Gastrocnemius medialis (tissue), 4 donors: Measurements from ENCODE around the gene PLA2G4D. TPM values are rescaled to one million over a fixed set of nuclear protein-coding genes. Genes with fewer than 3 reads are reported as not detected.

ENCODE experiments used
- ATAC-seq, 2 donors: fragments of 150-250 bp; one replicate each; pipeline ENCODE4 v1.9.1; 2016
- DNase-seq, 2 donors: peaks; one replicate each; pipeline ENCODE4 v3.0.0-alpha.2; 2019
- H3K27ac ChIP-seq, 4 donors: fragments of 200-600 bp; sonication (generic); 1 replicate in 1 of 4; 2 replicates in 3 of 4; pipeline ENCODE4 v1.5.1; 2016 to 2018; ENCODE audit warnings: mild to moderate bottlenecking in 2 of 4, moderate library complexity in 1 of 4
- H3K27me3 ChIP-seq, 3 donors: fragments of 200-600 bp; sonication (generic) in 2 of 3; 1 replicate in 1 of 3; 2 replicates in 2 of 3; pipeline versions ENCODE4 v1.5.1 to v1.6.0; 2016 to 2019; ENCODE audit warnings: mild to moderate bottlenecking in 1 of 3, moderate library complexity in 1 of 3
- H3K36me3 ChIP-seq, 2 donors: fragments of 200-600 bp; sonication (generic) in 1 of 2; one replicate each; pipeline ENCODE4 v1.5.1; 2017 to 2018
- H3K4me1 ChIP-seq, 2 donors: fragments of 200-600 bp; sonication (generic) in 1 of 2; one replicate each; pipeline ENCODE4 v1.5.1; 2016 to 2017; ENCODE audit warnings: mild to moderate bottlenecking in 2 of 2
- H3K4me3 ChIP-seq, 4 donors: fragments of 200-600 bp; sonication (generic) in 3 of 4; 1 replicate in 1 of 4; 2 replicates in 3 of 4; pipeline ENCODE4 v1.5.1; 2016 to 2019; ENCODE audit warnings: mild to moderate bottlenecking in 2 of 4
- H3K9me3 ChIP-seq, 3 donors: fragments of 200-600 bp; sonication (generic) in 2 of 3; 1 replicate in 1 of 3; 2 replicates in 2 of 3; pipeline ENCODE4 v1.5.1; 2016 to 2019
- CTCF ChIP-seq, 5 experiments: fragments of 450-650 bp in 3 of 5; fragments of 200-600 bp in 2 of 5; sonication (generic) in 2 of 5; IDR thresholded peaks in 4 of 5; conservative IDR thresholded peaks in 1 of 5; 1 replicate in 4 of 5; 2 replicates in 1 of 5; pipeline ENCODE4 v1.5.1; 2016 to 2019; ENCODE audit warnings: antibody characterized with exemption in 5 of 5, mild to moderate bottlenecking in 3 of 5, moderate library complexity in 3 of 5
- POLR2A ChIP-seq, 2 donors: fragments of 450-650 bp; IDR thresholded peaks; one replicate each; pipeline ENCODE4 v1.6.1; 2017; ENCODE audit warnings: antibody characterized with exemption in 2 of 2, mild to moderate bottlenecking in 2 of 2, moderate library complexity in 2 of 2
- in situ Hi-C, 4 donors: fragments of 200-750 bp; cut with MboI; loops; one replicate each; pipeline versions ENCODE4 v1.15.0 to v1.8.0; 2017; ENCODE audit warnings: low sequenced_read_pairs in 4 of 4
- intact Hi-C: fragments of 100-400 bp; cut with DNase I; formaldehyde crosslinking; loops from one replicate; pipeline ENCODE4 v1.15.1; 2023; ENCODE audit warnings: low total_unique reads
- total RNA-seq, 4 donors: library from RNA; depleted of rRNA; stranded (reverse); fragments of >200 nt; gene quantifications; one replicate each; pipeline versions ENCODE4 v1.1.0 to v1.2.3, GENCODE V29; 2016

PLA2G4D gene
- total RNA-seq, 4 donors from 2014 or later, result 0.10 TPM; not detected in 3

GRCh38 chr15:42082141-42082540 lies 12.2 kb downstream of the PLA2G4D start:
- Histone ChIP-seq H3K27me3 (no peaks in the 10 kb centered on the region), H3K4me1 (peaks cover 0 to 6% of the 10 kb centered on the region in 2 donors), H3K4me3 (no peak overlapping the region), H3K9me3 (no peaks in the 10 kb centered on the region), H3K27ac (no peak overlapping the region), H3K36me3 (no peaks in the 10 kb centered on the region)
- in situ Hi-C loops (no loop called here), intact Hi-C loops (no loop called here)
- ATAC-seq (no peak), DNase-seq (no peak)
- TF ChIP-seq CTCF (IDR thresholded peaks at IDR 0.05 in 4 of 5, conservative IDR thresholded peaks at IDR 0.05 in 1 of 5) (no peak), POLR2A (IDR thresholded peaks at IDR 0.05) (no peak)

DNA sequence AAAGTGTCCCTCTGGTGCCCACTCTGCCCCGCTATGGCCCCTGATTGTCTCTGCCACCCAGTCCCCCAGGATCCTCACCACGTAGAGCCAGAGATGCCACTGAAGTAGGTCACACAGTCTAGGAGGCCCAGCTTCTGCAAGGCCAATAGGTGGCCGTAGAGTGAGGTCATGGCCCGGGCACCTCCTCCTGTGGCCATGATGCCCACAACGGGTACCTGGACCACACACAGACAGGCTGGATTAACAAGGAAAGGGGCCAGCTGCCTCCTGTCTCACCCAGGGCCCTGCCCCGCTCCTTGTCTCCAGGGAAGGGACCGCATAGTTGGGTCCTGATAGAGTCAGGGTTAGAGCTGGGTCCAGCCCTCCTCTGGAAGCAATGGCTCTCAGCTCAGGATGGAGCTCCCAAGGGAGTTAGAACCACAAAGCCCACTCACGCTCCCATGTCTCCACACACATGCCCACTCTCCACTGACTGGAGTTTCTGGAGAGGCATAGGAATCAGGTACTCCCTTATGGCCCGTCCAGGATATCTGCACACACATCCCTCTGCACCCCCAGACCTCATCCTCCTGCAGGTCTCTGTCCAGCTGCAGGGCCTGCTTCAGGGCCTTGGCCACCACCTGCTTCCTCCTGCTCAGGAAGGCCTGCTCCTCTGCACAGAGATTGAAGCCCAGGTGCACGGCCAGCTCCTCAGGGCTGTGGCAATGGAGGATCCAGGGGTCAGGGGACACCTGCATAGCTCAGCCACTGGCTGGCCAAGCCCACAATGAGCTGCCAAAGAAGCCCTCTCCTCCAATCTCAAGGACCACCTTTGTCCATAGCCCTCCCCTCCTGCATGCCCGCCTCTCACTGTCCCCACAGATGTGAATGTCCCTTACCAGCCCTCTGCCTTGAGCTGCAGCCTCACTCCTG lies 13.2 kb downstream of the PLA2G4D start:
- Histone ChIP-seq H3K27ac (no peak overlapping the region), H3K36me3 (no peaks in the 10 kb centered on the region), H3K27me3 (no peaks in the 10 kb centered on the region), H3K4me3 (no peak overlapping the region), H3K4me1 (peaks cover 0 to 6% of the 10 kb centered on the region in 2 donors), H3K9me3 (no peaks in the 10 kb centered on the region)
- TF ChIP-seq POLR2A (IDR thresholded peaks at IDR 0.05) (no peak), CTCF (IDR thresholded peaks at IDR 0.05 in 4 of 5, conservative IDR thresholded peaks at IDR 0.05 in 1 of 5) (no peak)
- in situ Hi-C loops, result no loop called here
- DNase-seq (no peak), ATAC-seq (no peak)
- intact Hi-C loops, result no loop called here

- TF ChIP-seq CTCF (IDR thresholded peaks at IDR 0.05 in 4 of 5, conservative IDR thresholded peaks at IDR 0.05 in 1 of 5), result no peak
- no peak for TF ChIP-seq POLR2A (IDR thresholded peaks at IDR 0.05)
- in situ Hi-C loops (no loop called here), intact Hi-C loops (no loop called here)
These were observed 14.0 kb downstream of the PLA2G4D start for GRCh38 chr15:42080186-42080918.

GRCh38 chr15:42079401-42079908 lies 14.9 kb downstream of the PLA2G4D start:
- H3K27me3 ChIP-seq, result no peaks in the 10 kb centered on the region
- in situ Hi-C loops, result no loop called here
- H3K4me3 ChIP-seq, result no peak overlapping the region
- no peak for ATAC-seq
- TF ChIP-seq CTCF (IDR thresholded peaks at IDR 0.05 in 4 of 5, conservative IDR thresholded peaks at IDR 0.05 in 1 of 5) (no peak), POLR2A (IDR thresholded peaks at IDR 0.05) (no peak)
- H3K36me3 ChIP-seq, result no peaks in the 10 kb centered on the region
- H3K9me3 ChIP-seq, result no peaks in the 10 kb centered on the region
- H3K4me1 ChIP-seq, result peaks cover 0 to 3% of the 10 kb centered on the region in 2 donors
- H3K27ac ChIP-seq, result no peak overlapping the region
- intact Hi-C loops, result no loop called here
- DNase-seq, result no peak

More at GRCh38 chr15:42080186-42080918, 14.0 kb downstream of the PLA2G4D start:
- DNase-seq (no peak), ATAC-seq (no peak)
- no peaks in the 10 kb centered on the region for H3K27me3 ChIP-seq
- H3K4me3 ChIP-seq, result no peak overlapping the region
- no peaks in the 10 kb centered on the region for H3K36me3 ChIP-seq
- no peaks in the 10 kb centered on the region for H3K9me3 ChIP-seq
- H3K4me1 ChIP-seq, result peaks cover 0 to 6% of the 10 kb centered on the region in 2 donors
- H3K27ac ChIP-seq, result no peak overlapping the region
